Tibial nerve (tissue), 4 donors: ENCODE measurements around the gene GAREM2. TPM values are rescaled to one million over a fixed set of nuclear protein-coding genes. Genes with fewer than 3 reads are reported as not detected.

Experiments used
- DNase-seq, 2 donors: peaks; one replicate each; pipeline ENCODE4 v3.0.0-alpha.2; 2019; ENCODE audit warnings: low spot score in 2 of 2
- H3K27ac ChIP-seq, 4 donors: fragments of 200-600 bp; sonication (generic) in 3 of 4; one replicate each; pipeline ENCODE4 v1.5.1; 2017 to 2019; ENCODE audit warnings: mild to moderate bottlenecking in 1 of 4
- H3K27me3 ChIP-seq, 2 donors: fragments of 200-600 bp; sonication (generic) in 1 of 2; one replicate each; pipeline versions ENCODE4 v1.5.1 to v1.6.0; 2017 to 2019
- H3K36me3 ChIP-seq, 3 donors: fragments of 200-600 bp; sonication (generic); one replicate each; pipeline ENCODE4 v1.5.1; 2018 to 2019
- H3K4me1 ChIP-seq, 4 donors: fragments of 200-600 bp; sonication (generic) in 3 of 4; one replicate each; pipeline ENCODE4 v1.5.1; 2017 to 2019
- H3K4me3 ChIP-seq, 4 donors: fragments of 200-600 bp; sonication (generic) in 3 of 4; one replicate each; pipeline ENCODE4 v1.5.1; 2017 to 2019; ENCODE audit warnings: mild to moderate bottlenecking in 1 of 4, moderate library complexity in 1 of 4
- H3K9me3 ChIP-seq, 4 donors: fragments of 200-600 bp; sonication (generic) in 3 of 4; one replicate each; pipeline ENCODE4 v1.5.1; 2017 to 2019
- EP300 ChIP-seq, 2 donors: sonication (generic); formaldehyde crosslinking; IDR thresholded peaks; one replicate each; pipeline ENCODE4 v1.6.1; 2017; ENCODE audit warnings: antibody characterized with exemption in 2 of 2, mild to moderate bottlenecking in 1 of 2
- POLR2A ChIP-seq, 2 donors: fragments of 450-650 bp; IDR thresholded peaks; one replicate each; pipeline ENCODE4 v1.6.1; 2017; ENCODE audit warnings: antibody characterized with exemption in 2 of 2, mild to moderate bottlenecking in 2 of 2, moderate library complexity in 2 of 2
- WGBS, 2 donors: methylation state at CpG; one replicate each; pipeline ENCODE4 v1.1.5; 2018; 5-methylcytosine and 5-hydroxymethylcytosine counted together
- total RNA-seq, 4 donors: library from RNA; depleted of rRNA; stranded (reverse); fragments of >200 nt; gene quantifications; one replicate each; pipeline ENCODE4 v1.1.0, GENCODE V29; 2016
- TF ChIP-seq, protein P1 (sequence below), 5 experiments: fragments of 200-600 bp in 3 of 5; fragments of 450-650 bp in 2 of 5; sonication (generic) in 3 of 5; IDR thresholded peaks; one replicate each; pipeline ENCODE4 v1.5.1; 2016 to 2019; ENCODE audit warnings: antibody characterized with exemption in 5 of 5, mild to moderate bottlenecking in 3 of 5, moderate library complexity in 2 of 5

GAREM2 gene
- total RNA-seq, 4 donors from 2014 or later, result 1.5 to 4.7 (median 3.2) TPM

DNA sequence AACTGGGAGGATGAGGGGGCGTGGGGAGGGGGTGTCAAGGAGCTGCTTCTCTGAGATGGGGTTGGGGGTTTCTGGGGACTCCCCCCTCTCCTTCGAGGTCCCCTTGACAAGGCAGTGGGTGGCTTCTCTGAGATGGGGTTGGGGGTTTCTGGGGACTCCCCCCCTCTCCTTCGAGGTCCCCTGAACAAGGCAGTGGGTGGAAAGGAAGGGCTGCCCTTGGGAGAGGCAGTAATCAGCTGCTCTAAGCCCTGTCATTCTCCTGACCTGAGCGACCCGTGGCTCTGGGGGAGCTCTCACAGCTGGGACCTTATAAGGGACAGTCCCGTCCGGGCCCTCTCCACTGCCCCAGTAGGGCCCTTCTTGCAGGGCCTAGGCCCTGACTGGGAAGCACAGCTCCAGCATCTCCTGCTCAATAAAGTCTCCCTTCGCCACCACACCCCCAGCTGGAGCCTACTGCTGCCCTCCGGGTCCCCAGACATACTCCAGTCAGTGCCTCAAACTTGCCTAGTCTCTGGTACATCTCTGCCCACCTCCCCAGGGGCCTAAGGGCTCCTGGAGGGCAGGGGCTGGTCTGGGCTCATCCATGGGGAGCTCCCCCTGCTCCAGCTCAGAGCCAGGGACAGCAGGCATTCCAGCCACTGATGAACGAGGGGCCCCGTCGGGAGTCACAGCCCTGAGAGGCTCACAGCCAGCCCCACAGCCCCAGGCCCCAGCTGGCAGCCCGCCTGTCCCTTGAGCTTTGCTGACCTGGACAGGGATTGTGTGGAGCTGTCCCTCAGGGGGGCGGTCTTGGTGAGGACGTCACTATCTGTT lies 2.8 kb downstream of the GAREM2 start:
- DNase-seq, result no peak
- Histone ChIP-seq H3K4me3 (no peak overlapping the region), H3K27ac (no peak overlapping the region), H3K9me3 (no peaks in the 10 kb centered on the region), H3K27me3 (peaks cover 0 to 62% of the 10 kb centered on the region in 2 donors), H3K36me3 (no peaks in the 10 kb centered on the region), H3K4me1 (peaks cover 0 to 36% (median 20%) of the 10 kb centered on the region in 4 donors)
- 64 to 71% methylated on average over 10 to 15 of the region's 15 CpGs for WGBS, 2 donors
- TF ChIP-seq POLR2A (IDR thresholded peaks at IDR 0.05) (no peak), EP300 (IDR thresholded peaks at IDR 0.05) (no peak)
- TF ChIP-seq, protein P1, sequence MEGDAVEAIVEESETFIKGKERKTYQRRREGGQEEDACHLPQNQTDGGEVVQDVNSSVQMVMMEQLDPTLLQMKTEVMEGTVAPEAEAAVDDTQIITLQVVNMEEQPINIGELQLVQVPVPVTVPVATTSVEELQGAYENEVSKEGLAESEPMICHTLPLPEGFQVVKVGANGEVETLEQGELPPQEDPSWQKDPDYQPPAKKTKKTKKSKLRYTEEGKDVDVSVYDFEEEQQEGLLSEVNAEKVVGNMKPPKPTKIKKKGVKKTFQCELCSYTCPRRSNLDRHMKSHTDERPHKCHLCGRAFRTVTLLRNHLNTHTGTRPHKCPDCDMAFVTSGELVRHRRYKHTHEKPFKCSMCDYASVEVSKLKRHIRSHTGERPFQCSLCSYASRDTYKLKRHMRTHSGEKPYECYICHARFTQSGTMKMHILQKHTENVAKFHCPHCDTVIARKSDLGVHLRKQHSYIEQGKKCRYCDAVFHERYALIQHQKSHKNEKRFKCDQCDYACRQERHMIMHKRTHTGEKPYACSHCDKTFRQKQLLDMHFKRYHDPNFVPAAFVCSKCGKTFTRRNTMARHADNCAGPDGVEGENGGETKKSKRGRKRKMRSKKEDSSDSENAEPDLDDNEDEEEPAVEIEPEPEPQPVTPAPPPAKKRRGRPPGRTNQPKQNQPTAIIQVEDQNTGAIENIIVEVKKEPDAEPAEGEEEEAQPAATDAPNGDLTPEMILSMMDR (IDR thresholded peaks at IDR 0.05), result no peak

DNA sequence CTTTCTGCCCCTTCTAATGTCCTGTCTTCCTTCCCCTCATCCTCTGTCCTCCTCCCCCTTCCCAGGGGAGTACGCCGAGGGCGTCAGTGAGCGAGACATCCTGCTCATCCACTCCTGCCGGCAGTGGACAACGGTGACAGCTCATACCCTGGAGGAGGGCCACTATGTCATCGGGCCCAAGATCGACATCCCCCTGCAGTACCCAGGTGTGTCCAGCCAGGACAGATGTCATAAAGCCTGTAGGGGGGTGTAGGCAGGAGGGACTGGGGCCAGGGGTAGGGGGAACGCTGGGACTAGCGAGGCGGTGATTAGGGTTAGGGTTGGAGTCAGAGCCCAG lies 3.4 kb downstream of the GAREM2 start:
- WGBS, 2 donors, result 74 to 84% methylated on average over 11 of the region's 11 CpGs
- no peak overlapping the region for H3K4me3 ChIP-seq
- H3K4me1 ChIP-seq, result peaks cover 0 to 36% (median 20%) of the 10 kb centered on the region in 4 donors
- TF ChIP-seq, protein P1 (IDR thresholded peaks at IDR 0.05), result no peak
- TF ChIP-seq EP300 (IDR thresholded peaks at IDR 0.05) (no peak), POLR2A (IDR thresholded peaks at IDR 0.05) (no peak)
- no peaks in the 10 kb centered on the region for H3K36me3 ChIP-seq
- H3K9me3 ChIP-seq, result no peaks in the 10 kb centered on the region
- DNase-seq, result no peak
- peaks cover 0 to 61% of the 10 kb centered on the region in 2 donors for H3K27me3 ChIP-seq
- H3K27ac ChIP-seq, result no peak overlapping the region

DNA sequence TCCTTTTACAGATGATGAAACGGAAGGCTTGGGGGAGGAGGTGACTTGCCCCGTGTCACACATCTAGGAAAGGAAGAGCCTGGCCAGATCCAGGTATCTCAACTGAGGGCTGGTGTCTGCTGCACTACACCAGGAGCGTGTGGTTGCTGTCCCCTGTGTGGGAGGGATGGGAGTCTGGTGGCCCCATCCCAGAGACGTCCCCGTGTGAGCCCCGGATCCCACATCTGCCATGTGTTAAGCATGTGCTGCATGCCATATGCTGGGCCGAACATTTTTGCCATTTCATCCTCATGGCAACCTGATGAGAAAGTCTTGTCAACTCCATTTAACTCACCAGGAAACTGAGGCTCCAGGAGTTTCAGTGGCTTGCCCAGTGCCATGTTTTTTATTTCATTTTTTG lies 4.2 kb downstream of the GAREM2 start:
- Histone ChIP-seq H3K4me3 (no peak overlapping the region), H3K27ac (no peak overlapping the region), H3K9me3 (no peaks in the 10 kb centered on the region), H3K27me3 (peaks cover 0 to 52% of the 10 kb centered on the region in 2 donors), H3K4me1 (peaks cover 0 to 34% (median 20%) of the 10 kb centered on the region in 4 donors), H3K36me3 (no peaks in the 10 kb centered on the region)
- WGBS, 2 donors, result 87 to 90% methylated on average over 7 of the region's 7 CpGs
- no peak for DNase-seq
- TF ChIP-seq EP300 (IDR thresholded peaks at IDR 0.05) (no peak), POLR2A (IDR thresholded peaks at IDR 0.05) (no peak)
- TF ChIP-seq, protein P1 (IDR thresholded peaks at IDR 0.05), result no peak

DNA sequence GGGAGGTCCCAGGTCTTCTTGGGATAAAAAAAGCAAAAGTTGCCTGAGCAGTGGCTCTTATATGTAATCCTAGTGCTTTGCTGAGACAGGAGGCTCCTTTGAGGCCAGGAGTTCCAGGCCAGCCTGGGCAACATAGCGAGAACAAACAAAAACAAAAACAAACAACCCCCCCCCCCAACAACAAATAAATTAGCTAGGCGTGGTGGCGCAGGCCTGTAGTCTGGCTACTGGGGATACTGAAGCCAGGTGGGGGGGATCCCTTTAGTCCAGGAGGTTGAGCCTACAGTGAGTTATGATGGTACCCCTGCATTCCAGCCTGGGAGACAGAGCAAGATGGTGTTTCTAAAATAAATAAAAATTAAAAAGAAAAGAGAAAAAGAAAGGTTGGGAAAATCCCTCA lies 5.4 kb downstream of the GAREM2 start:
- Histone ChIP-seq H3K27me3 (peaks cover 0 to 45% of the 10 kb centered on the region in 2 donors), H3K27ac (no peak overlapping the region), H3K4me3 (peak overlapping the region in 3 of 4 donors; percentile 39 to 56 (median 47)), H3K4me1 (peaks cover 0 to 26% (median 17%) of the 10 kb centered on the region in 4 donors), H3K9me3 (no peaks in the 10 kb centered on the region), H3K36me3 (no peaks in the 10 kb centered on the region)
- TF ChIP-seq, protein P1 (IDR thresholded peaks at IDR 0.05), result no peak
- 99% methylated on average over 3 of the region's 3 CpGs for WGBS, 2 donors
- DNase-seq, result no peak

DNA sequence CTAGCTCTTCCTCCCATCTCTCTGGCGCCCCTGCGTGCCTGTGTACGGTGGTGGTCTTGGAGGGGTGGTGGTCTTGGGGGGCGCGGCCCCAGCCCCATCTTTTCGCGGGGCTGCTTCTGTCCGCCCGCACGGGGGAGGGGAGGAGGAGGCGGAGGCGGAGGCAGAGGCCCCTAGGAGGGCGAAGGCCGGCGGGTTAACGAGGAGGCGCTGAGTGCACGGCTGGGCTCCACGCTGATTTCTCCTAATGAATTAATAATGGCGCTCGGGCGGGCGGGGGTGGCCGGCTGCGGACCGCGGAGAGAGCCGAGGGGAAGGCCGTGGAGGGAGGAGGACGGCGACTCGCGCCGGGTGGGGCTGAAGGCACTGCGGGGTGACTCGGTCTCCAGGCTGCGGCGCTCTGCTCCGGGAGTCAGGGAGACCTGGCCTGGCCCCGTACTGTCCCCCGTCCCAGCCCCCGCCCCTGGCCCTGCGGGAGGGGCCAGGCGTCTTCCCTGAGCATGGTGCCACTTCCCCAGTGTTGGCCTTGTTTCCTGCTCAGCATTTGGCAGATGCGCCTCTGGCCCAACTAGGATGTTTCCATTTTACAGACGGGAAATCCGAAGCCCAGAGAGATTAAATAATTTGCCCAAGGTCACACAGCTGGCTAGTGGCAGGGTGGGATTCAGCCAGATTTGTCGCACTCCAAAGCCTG lies 6.0 kb downstream of the GAREM2 start:
- 3 to 8% methylated on average over 10 to 47 of the region's 48 CpGs for WGBS, 2 donors
- DNase-seq, result peak in 1 of 2 donors; percentile 19
- H3K36me3 ChIP-seq, result no peaks in the 10 kb centered on the region
- peak overlapping the region; percentile 18 to 56 (median 43) for H3K4me3 ChIP-seq
- H3K4me1 ChIP-seq, result peaks cover 0 to 20% (median 11%) of the 10 kb centered on the region in 4 donors
- H3K27ac ChIP-seq, result peak overlapping the region in 1 of 4 donors; percentile 12
- H3K27me3 ChIP-seq, result peaks cover 0 to 38% of the 10 kb centered on the region in 2 donors
- no peaks in the 10 kb centered on the region for H3K9me3 ChIP-seq
- TF ChIP-seq, protein P1 (IDR thresholded peaks at IDR 0.05), result no peak
- no peak for TF ChIP-seq POLR2A (IDR thresholded peaks at IDR 0.05)
- no peak for TF ChIP-seq EP300 (IDR thresholded peaks at IDR 0.05)
